BJ (cell line): Measurements from ENCODE around the gene TFF1. TPM values are rescaled to one million over a fixed set of nuclear protein-coding genes. Genes with fewer than 3 reads are reported as not detected.

Source experiments
- CTCF ChIA-PET: fragments of 350-600 bp; formaldehyde crosslinking; extraction: SDS; loops from one replicate; lab custom pipeline; 2021; ENCODE audit warnings: antibody characterized with exemption, inconsistent platforms; lab: Yijun Ruan, JAX
- POLR2A ChIA-PET: fragments of 300-600 bp; sonication (Branson Sonifier 250); formaldehyde crosslinking; extraction: SDS; loops from one replicate; lab custom pipeline; 2021; ENCODE audit warnings: antibody characterized with exemption; lab: Charles Lee
- DNase-seq: peaks from one replicate; pipeline ENCODE4 v3.0.0-alpha.2; 2011; ENCODE audit warnings: low read depth
- H3K27me3 ChIP-seq: 2 replicates; pipeline ENCODE4 v1.6.0; 2011; ENCODE audit warnings: low read length; ENCODE audit not compliant: control insufficient read depth, insufficient read depth
- H3K36me3 ChIP-seq: 2 replicates; pipeline ENCODE4 v1.5.1; 2011; ENCODE audit warnings: low read length; ENCODE audit not compliant: control insufficient read depth, insufficient read depth
- H3K4me3 ChIP-seq: 2 replicates; pipeline ENCODE4 v1.5.1; 2011; ENCODE audit warnings: low read depth, mild to moderate bottlenecking, control low read depth, low read length
- polyA plus RNA-seq: library from polyadenylated mRNA; depleted of rRNA; stranded (reverse); fragments of >200 nt; gene quantifications from 2 replicates; pipeline ENCODE4 v1.2.3, GENCODE V29; 2011; rRNA removed
- TF ChIP-seq, protein P1 (sequence below): IDR thresholded peaks from 2 replicates; pipeline ENCODE4 v1.5.1; 2011; ENCODE audit warnings: low read depth, mild to moderate bottlenecking, control low read depth, inconsistent platforms, low read length, moderate library complexity; ENCODE audit not compliant: insufficient read depth

The TFF1 gene
- polyA plus RNA-seq, 1 experiment, result not detected

- no peak overlapping the region for H3K4me3 ChIP-seq
- H3K27me3 ChIP-seq, result 0 out of 2 replicates have a peak, but pooled peaks cover 1% of the 10 kb centered on the region
- TF ChIP-seq, protein P1, sequence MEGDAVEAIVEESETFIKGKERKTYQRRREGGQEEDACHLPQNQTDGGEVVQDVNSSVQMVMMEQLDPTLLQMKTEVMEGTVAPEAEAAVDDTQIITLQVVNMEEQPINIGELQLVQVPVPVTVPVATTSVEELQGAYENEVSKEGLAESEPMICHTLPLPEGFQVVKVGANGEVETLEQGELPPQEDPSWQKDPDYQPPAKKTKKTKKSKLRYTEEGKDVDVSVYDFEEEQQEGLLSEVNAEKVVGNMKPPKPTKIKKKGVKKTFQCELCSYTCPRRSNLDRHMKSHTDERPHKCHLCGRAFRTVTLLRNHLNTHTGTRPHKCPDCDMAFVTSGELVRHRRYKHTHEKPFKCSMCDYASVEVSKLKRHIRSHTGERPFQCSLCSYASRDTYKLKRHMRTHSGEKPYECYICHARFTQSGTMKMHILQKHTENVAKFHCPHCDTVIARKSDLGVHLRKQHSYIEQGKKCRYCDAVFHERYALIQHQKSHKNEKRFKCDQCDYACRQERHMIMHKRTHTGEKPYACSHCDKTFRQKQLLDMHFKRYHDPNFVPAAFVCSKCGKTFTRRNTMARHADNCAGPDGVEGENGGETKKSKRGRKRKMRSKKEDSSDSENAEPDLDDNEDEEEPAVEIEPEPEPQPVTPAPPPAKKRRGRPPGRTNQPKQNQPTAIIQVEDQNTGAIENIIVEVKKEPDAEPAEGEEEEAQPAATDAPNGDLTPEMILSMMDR, result no peak
- H3K36me3 ChIP-seq, result no peaks in the 10 kb centered on the region
- DNase-seq, result no peak
- ChIA-PET POLR2A (no interaction called here), CTCF (interaction anchor here (0.5 to 1.8 kb wide), 2 partner anchors 17 to 540 kb away, joined by 3 read pairs; no protein-coding TSS in a partner anchor)
Observed at GRCh38 chr21:42314616-42315295, 51.6 kb downstream of the TFF1 start.

GRCh38 chr21:42313501-42313969 lies 52.8 kb downstream of the TFF1 start:
- Histone ChIP-seq H3K4me3 (no peak overlapping the region), H3K27me3 (0 out of 2 replicates have a peak, but pooled peaks cover 1% of the 10 kb centered on the region), H3K36me3 (no peaks in the 10 kb centered on the region)
- CTCF ChIA-PET, result interaction anchor here (1.8 kb wide), 1 partner anchor 16 kb away, joined by 3 read pairs; no protein-coding TSS in a partner anchor
- TF ChIP-seq, protein P1, result no peak
- POLR2A ChIA-PET, result no interaction called here
- DNase-seq, result no peak

DNA sequence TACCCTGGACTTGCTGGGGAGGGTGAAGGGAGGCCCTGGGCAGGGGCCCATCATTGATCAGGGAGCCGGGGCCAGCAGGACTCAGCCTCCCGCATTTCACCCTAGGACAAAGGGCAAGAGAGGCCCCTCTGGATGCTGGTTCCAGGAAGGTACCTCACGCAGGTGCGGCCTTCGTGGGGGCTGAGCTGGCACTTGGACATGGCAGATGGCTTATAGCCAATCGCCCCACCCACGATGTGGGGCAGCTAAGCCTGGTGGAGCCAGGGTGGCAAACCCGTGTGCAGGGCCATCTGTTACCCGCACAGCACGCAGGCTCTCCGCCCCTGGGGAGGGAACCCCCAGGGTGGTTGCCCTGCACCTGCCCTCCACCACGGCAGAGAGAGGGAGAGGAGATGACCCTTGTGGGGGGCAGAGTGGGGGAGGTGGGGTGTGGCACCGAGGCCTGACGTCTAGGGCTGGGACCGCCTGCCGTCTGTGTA lies 53.7 kb downstream of the TFF1 start:
- TF ChIP-seq, protein P1, result no peak
- H3K4me3 ChIP-seq, result no peak overlapping the region
- DNase-seq, result no peak
- POLR2A ChIA-PET, result no interaction called here
- no peaks in the 10 kb centered on the region for H3K36me3 ChIP-seq
- CTCF ChIA-PET, result no interaction called here
- H3K27me3 ChIP-seq, result 0 out of 2 replicates have a peak, but pooled peaks cover 3% of the 10 kb centered on the region

Other genes with a start within 250 kb of the TFF1 start
- gene ABCG1, start 147.4 kb downstream of the TFF1 start, polyA plus RNA-seq, result 0.15 and 0.29 TPM in 2 replicates
- gene TFF3, start 51.1 kb downstream of the TFF1 start, polyA plus RNA-seq, result not detected in 2 replicates
- not detected in 2 replicates for gene TFF2, start 15.5 kb downstream of the TFF1 start, polyA plus RNA-seq
- not detected in 2 replicates for gene TMPRSS3, start 29.5 kb upstream of the TFF1 start, polyA plus RNA-seq
- gene UBASH3A, start 37.4 kb upstream of the TFF1 start, polyA plus RNA-seq, result not detected in 2 replicates
- 0.06 and 0.11 TPM in 2 replicates for gene RSPH1, start 129.7 kb upstream of the TFF1 start, polyA plus RNA-seq
- gene SLC37A1, start 147.3 kb upstream of the TFF1 start, polyA plus RNA-seq, result 0.49 and 0.88 TPM in 2 replicates